NCI-H446 (cell line): ENCODE measurements around the gene SLC25A11.
"Not testable (repeated sequence)": the region's sequence is repeated elsewhere in the genome, so short reads cannot be mapped to it uniquely, and the experiment has no call there.

Source experiments
- DNase-seq, 2 experiments: peaks; one replicate each; lab custom pipeline; 2025; lab: John Stamatoyannopoulos, UW

The SLC25A11 gene

GRCh38 chr17:4920351-4921048 is 19.3 kb downstream of the SLC25A11 start:
- DNase-seq: no peak

- no peak for DNase-seq
Observed at GRCh38 chr17:4919511-4920047, 20.3 kb downstream of the SLC25A11 start.

GRCh38 chr17:4914551-4914950 is 25.3 kb downstream of the SLC25A11 start:
- not testable (repeated sequence) for DNase-seq

GRCh38 chr17:4913994-4914393 is 25.9 kb downstream of the SLC25A11 start:
- DNase-seq: no peak

GRCh38 chr17:4908711-4909496 is 30.9 kb downstream of the SLC25A11 start:
- peak; percentile 10 to 77 for DNase-seq

- no peak for DNase-seq
Observed at GRCh38 chr17:4908301-4908700, 31.5 kb downstream of the SLC25A11 start.

GRCh38 chr17:4906642-4907041 is 33.2 kb downstream of the SLC25A11 start:
- DNase-seq: not testable (repeated sequence)

GRCh38 chr17:4903051-4903818 is 36.6 kb downstream of the SLC25A11 start, which contains the start of gene CHRNE:
Gene CHRNE (minus strand): TSS chr17:4903098. CDS start chr17:4903063, 35 bp downstream.
- peak; percentile 47 to 68 for DNase-seq

GRCh38 chr17:4902540-4902939 is 37.3 kb downstream of the SLC25A11 start:
- no peak for DNase-seq

- no peak for DNase-seq
Observed at GRCh38 chr17:4901648-4902344, 38.0 kb downstream of the SLC25A11 start.

- no peak for DNase-seq
Observed at GRCh38 chr17:4901108-4901647, 38.7 kb downstream of the SLC25A11 start.

- no peak for DNase-seq
Observed at GRCh38 chr17:4900231-4901107, 39.4 kb downstream of the SLC25A11 start.

- DNase-seq: no peak
Observed at GRCh38 chr17:4899341-4900230, 40.3 kb downstream of the SLC25A11 start, which contains the start of gene C17orf107. Gene C17orf107 (plus strand): TSS chr17:4899536. CDS start chr17:4899763, 227 bp downstream.

GRCh38 chr17:4898927-4899326 is 40.9 kb downstream of the SLC25A11 start:
- no peak for DNase-seq

- DNase-seq: no peak
Observed at GRCh38 chr17:4898351-4898750, 41.5 kb downstream of the SLC25A11 start.

- DNase-seq: no peak
Observed at GRCh38 chr17:4897785-4898184, 42.1 kb downstream of the SLC25A11 start.

- no peak for DNase-seq
Observed at GRCh38 chr17:4897198-4897687, 42.6 kb downstream of the SLC25A11 start.

GRCh38 chr17:4896332-4897197 is 43.3 kb downstream of the SLC25A11 start:
- no peak for DNase-seq
